Mucosa of stomach (tissue), 1 donor: ENCODE measurements around the gene CNOT6L.

ENCODE experiments used
- H3K27me3 ChIP-seq: one replicate; pipeline ENCODE4 v1.7.0; 2013; ENCODE audit warnings: mild to moderate bottlenecking, low read length; ENCODE audit not compliant: control insufficient read depth, insufficient read depth
- H3K36me3 ChIP-seq: one replicate; pipeline ENCODE4 v1.7.0; 2013; ENCODE audit warnings: low read length; ENCODE audit not compliant: control insufficient read depth, insufficient read depth
- H3K4me1 ChIP-seq: one replicate; pipeline ENCODE4 v1.7.0; 2013; ENCODE audit warnings: mild to moderate bottlenecking, low read length; ENCODE audit not compliant: control insufficient read depth, insufficient read depth
- H3K4me3 ChIP-seq: one replicate; pipeline ENCODE4 v1.7.0; 2013; ENCODE audit warnings: low read length
- H3K9ac ChIP-seq: one replicate; pipeline ENCODE4 v1.7.0; 2013; ENCODE audit warnings: mild to moderate bottlenecking, low read length, moderate library complexity
- H3K9me3 ChIP-seq: one replicate; pipeline ENCODE4 v1.7.0; 2013; ENCODE audit warnings: mild to moderate bottlenecking, low read length, moderate library complexity; ENCODE audit not compliant: control insufficient read depth
- donor health status: Pancreatic carcinoma.

Gene CNOT6L

GRCh38 chr4:77715414-77716290 is 103.5 kb downstream of the CNOT6L start:
- H3K9ac ChIP-seq, result no peak overlapping the region
- no peaks in the 10 kb centered on the region for H3K9me3 ChIP-seq
- no peak overlapping the region for H3K4me3 ChIP-seq
- no peaks in the 10 kb centered on the region for H3K4me1 ChIP-seq
- no peaks in the 10 kb centered on the region for H3K36me3 ChIP-seq
- H3K27me3 ChIP-seq, result no peaks in the 10 kb centered on the region

- Histone ChIP-seq H3K9ac (no peak overlapping the region), H3K36me3 (no peaks in the 10 kb centered on the region), H3K9me3 (no peaks in the 10 kb centered on the region), H3K4me1 (no peaks in the 10 kb centered on the region), H3K27me3 (no peaks in the 10 kb centered on the region), H3K4me3 (no peak overlapping the region)
Observed at GRCh38 chr4:77714514-77714913, 104.7 kb downstream of the CNOT6L start.

- Histone ChIP-seq H3K27me3 (no peaks in the 10 kb centered on the region), H3K36me3 (no peaks in the 10 kb centered on the region), H3K4me1 (no peaks in the 10 kb centered on the region), H3K9me3 (no peaks in the 10 kb centered on the region), H3K4me3 (no peak overlapping the region), H3K9ac (no peak overlapping the region)
Observed at GRCh38 chr4:77713884-77714283, 105.3 kb downstream of the CNOT6L start.

GRCh38 chr4:77712675-77713074 is 106.5 kb downstream of the CNOT6L start:
- Histone ChIP-seq H3K9ac (no peak overlapping the region), H3K4me1 (no peaks in the 10 kb centered on the region), H3K36me3 (no peaks in the 10 kb centered on the region), H3K9me3 (no peaks in the 10 kb centered on the region), H3K4me3 (no peak overlapping the region), H3K27me3 (no peaks in the 10 kb centered on the region)

- H3K27me3 ChIP-seq, result no peaks in the 10 kb centered on the region
- no peak overlapping the region for H3K9ac ChIP-seq
- H3K36me3 ChIP-seq, result no peaks in the 10 kb centered on the region
- no peaks in the 10 kb centered on the region for H3K4me1 ChIP-seq
- H3K4me3 ChIP-seq, result no peak overlapping the region
- H3K9me3 ChIP-seq, result no peaks in the 10 kb centered on the region
Observed at GRCh38 chr4:77711469-77711868, 107.7 kb downstream of the CNOT6L start.

- Histone ChIP-seq H3K36me3 (no peaks in the 10 kb centered on the region), H3K4me3 (no peak overlapping the region), H3K4me1 (no peaks in the 10 kb centered on the region)
Observed at GRCh38 chr4:77710684-77711083, 108.5 kb downstream of the CNOT6L start.

GRCh38 chr4:77710059-77710458 is 109.1 kb downstream of the CNOT6L start:
- Histone ChIP-seq H3K36me3 (no peaks in the 10 kb centered on the region), H3K27me3 (no peaks in the 10 kb centered on the region), H3K9ac (no peak overlapping the region), H3K9me3 (no peaks in the 10 kb centered on the region), H3K4me1 (no peaks in the 10 kb centered on the region), H3K4me3 (no peak overlapping the region)

More at GRCh38 chr4:77710684-77711083, 108.5 kb downstream of the CNOT6L start:
- Histone ChIP-seq H3K9ac (no peak overlapping the region), H3K9me3 (no peaks in the 10 kb centered on the region), H3K27me3 (no peaks in the 10 kb centered on the region)

GRCh38 chr4:77706717-77707116 is 112.5 kb downstream of the CNOT6L start:
- Histone ChIP-seq H3K4me1 (no peaks in the 10 kb centered on the region), H3K4me3 (no peak overlapping the region), H3K9me3 (no peaks in the 10 kb centered on the region), H3K9ac (no peak overlapping the region), H3K36me3 (no peaks in the 10 kb centered on the region), H3K27me3 (no peaks in the 10 kb centered on the region)

- no peaks in the 10 kb centered on the region for H3K9me3 ChIP-seq
- H3K4me3 ChIP-seq, result no peak overlapping the region
- no peak overlapping the region for H3K9ac ChIP-seq
- no peaks in the 10 kb centered on the region for H3K27me3 ChIP-seq
- no peaks in the 10 kb centered on the region for H3K4me1 ChIP-seq
- H3K36me3 ChIP-seq, result no peaks in the 10 kb centered on the region
Observed at GRCh38 chr4:77703666-77704065, 115.5 kb downstream of the CNOT6L start.

GRCh38 chr4:77701121-77701520 is 118.0 kb downstream of the CNOT6L start:
- Histone ChIP-seq H3K4me1 (no peaks in the 10 kb centered on the region), H3K9me3 (no peaks in the 10 kb centered on the region), H3K4me3 (no peak overlapping the region), H3K27me3 (no peaks in the 10 kb centered on the region), H3K36me3 (no peaks in the 10 kb centered on the region), H3K9ac (no peak overlapping the region)

- H3K9ac ChIP-seq, result no peak overlapping the region
- H3K4me3 ChIP-seq, result no peak overlapping the region
- no peaks in the 10 kb centered on the region for H3K36me3 ChIP-seq
- no peaks in the 10 kb centered on the region for H3K9me3 ChIP-seq
- no peaks in the 10 kb centered on the region for H3K4me1 ChIP-seq
- H3K27me3 ChIP-seq, result no peaks in the 10 kb centered on the region
Observed at GRCh38 chr4:77699731-77700210, 119.4 kb downstream of the CNOT6L start.

GRCh38 chr4:77697860-77698590 is 121.1 kb downstream of the CNOT6L start:
- no peak overlapping the region for H3K4me3 ChIP-seq
- no peaks in the 10 kb centered on the region for H3K9me3 ChIP-seq
- no peaks in the 10 kb centered on the region for H3K36me3 ChIP-seq
- H3K9ac ChIP-seq, result peak overlapping the region; percentile 42
- H3K4me1 ChIP-seq, result no peaks in the 10 kb centered on the region
- no peaks in the 10 kb centered on the region for H3K27me3 ChIP-seq
